ENCODE measurements around the gene DIP2C. TPM values are rescaled to one million over a fixed set of nuclear protein-coding genes. Genes with fewer than 3 reads are reported as not detected.

DIP2C gene
- total RNA-seq, 2 donors from 2014 or later = 12.3 to 41.8 TPM

GRCh38 chr10:372566-372965, 316.9 kb downstream of the DIP2C start:
- H3K4me1 ChIP-seq (replicated peaks) = no peaks in the 10 kb centered on the region
- no peaks in the 10 kb centered on the region for H3K9me3 ChIP-seq
- H3K4me3 ChIP-seq = no peak overlapping the region
- intact Hi-C loops (cut with DNase I) = no loop called here
- H3K27ac ChIP-seq = no peak overlapping the region
- WGBS = 70% methylated on average over 16 of the region's 17 CpGs
- TF ChIP-seq POLR2AphosphoS5 (IDR thresholded peaks at IDR 0.05) (no peak), CTCF (IDR thresholded peaks at IDR 0.05) (no peak), POLR2A (IDR thresholded peaks at IDR 0.05) (no peak)
- H3K36me3 ChIP-seq = no peaks in the 10 kb centered on the region
- H3K27me3 ChIP-seq (replicated peaks; ENCODE audit: insufficient read depth) = no peaks in the 10 kb centered on the region
- DNase-seq (ENCODE audit: low spot score) = no peak

GRCh38 chr10:371515-371914, 318.0 kb downstream of the DIP2C start:
- no peaks in the 10 kb centered on the region for H3K36me3 ChIP-seq
- no peak overlapping the region for H3K27ac ChIP-seq
- H3K27me3 ChIP-seq (replicated peaks; ENCODE audit: insufficient read depth) = no peaks in the 10 kb centered on the region
- DNase-seq (ENCODE audit: low spot score) = no peak
- 86% methylated on average over 13 of the region's 13 CpGs for WGBS
- H3K4me3 ChIP-seq = no peak overlapping the region
- TF ChIP-seq POLR2A (IDR thresholded peaks at IDR 0.05) (no peak), CTCF (IDR thresholded peaks at IDR 0.05) (no peak), POLR2AphosphoS5 (IDR thresholded peaks at IDR 0.05) (no peak)
- no peaks in the 10 kb centered on the region for H3K9me3 ChIP-seq
- no peaks in the 10 kb centered on the region for H3K4me1 ChIP-seq (replicated peaks)
- intact Hi-C loops (cut with DNase I) = no loop called here

GRCh38 chr10:370449-370825, 319.0 kb downstream of the DIP2C start:
- TF ChIP-seq CTCF (IDR thresholded peaks at IDR 0.05) (no peak), POLR2A (IDR thresholded peaks at IDR 0.05) (no peak), POLR2AphosphoS5 (IDR thresholded peaks at IDR 0.05) (no peak)
- Histone ChIP-seq H3K27ac (no peak overlapping the region), H3K9me3 (no peaks in the 10 kb centered on the region), H3K4me1 (replicated peaks) (no peaks in the 10 kb centered on the region), H3K36me3 (no peaks in the 10 kb centered on the region), H3K4me3 (no peak overlapping the region), H3K27me3 (replicated peaks; ENCODE audit: insufficient read depth) (no peaks in the 10 kb centered on the region)
- intact Hi-C loops (cut with DNase I) = no loop called here
- DNase-seq (ENCODE audit: low spot score) = no peak
- WGBS = 60% methylated on average over 6 of the region's 6 CpGs

GRCh38 chr10:369684-370448, 319.6 kb downstream of the DIP2C start:
- DNase-seq (ENCODE audit: low spot score) = no peak
- intact Hi-C loops (cut with DNase I) = no loop called here
- 56% methylated on average over 22 of the region's 22 CpGs for WGBS

More at GRCh38 chr10:369684-370448, 319.6 kb downstream of the DIP2C start:
- Histone ChIP-seq H3K9me3 (no peaks in the 10 kb centered on the region), H3K36me3 (no peaks in the 10 kb centered on the region), H3K4me3 (no peak overlapping the region), H3K27ac (no peak overlapping the region), H3K27me3 (replicated peaks; ENCODE audit: insufficient read depth) (no peaks in the 10 kb centered on the region), H3K4me1 (replicated peaks) (no peaks in the 10 kb centered on the region)
- TF ChIP-seq POLR2A (IDR thresholded peaks at IDR 0.05) (no peak), CTCF (IDR thresholded peaks at IDR 0.05) (no peak), POLR2AphosphoS5 (IDR thresholded peaks at IDR 0.05) (no peak)

Data from prostate gland (tissue), 2 donors.